Prostate gland (tissue), 2 donors: ENCODE results near the gene ARHGEF11. TPM values are rescaled to one million over a fixed set of nuclear protein-coding genes. Genes with fewer than 3 reads are reported as not detected.

Source experiments
- DNase-seq: peaks from one replicate; pipeline ENCODE4 v3.0.0-alpha.2; 2019; ENCODE audit warnings: low spot score
- H3K27ac ChIP-seq, 2 donors: fragments of 200-600 bp; sonication (generic); 2 replicates each; pipeline ENCODE4 v1.5.1; 2017 to 2019
- H3K27me3 ChIP-seq: fragments of 200-600 bp; sonication (generic); replicated peaks from 2 replicates; pipeline ENCODE4 v1.5.1; 2019; ENCODE audit not compliant: insufficient read depth
- H3K36me3 ChIP-seq, 2 donors: fragments of 200-600 bp; sonication (generic); 1 replicate in 1 of 2; 2 replicates in 1 of 2; pipeline versions ENCODE4 v1.5.1 to v1.8.1; 2017 to 2019
- H3K4me1 ChIP-seq: fragments of 200-600 bp; sonication (generic); replicated peaks from 2 replicates; pipeline ENCODE4 v1.5.1; 2019
- H3K4me3 ChIP-seq, 2 donors: fragments of 200-600 bp; sonication (generic); 2 replicates each; pipeline ENCODE4 v1.5.1; 2017 to 2019
- H3K9me3 ChIP-seq: fragments of 200-600 bp; sonication (generic); 2 replicates; pipeline ENCODE4 v1.5.1; 2017
- CTCF ChIP-seq, 4 experiments: fragments of 200-600 bp in 2 of 4; fragments of 450-650 bp in 2 of 4; sonication (generic) in 2 of 4; IDR thresholded peaks; 1 replicate in 3 of 4; 2 replicates in 1 of 4; pipeline ENCODE4 v1.5.1; 2016 to 2019; ENCODE audit warnings: antibody characterized with exemption in 4 of 4, mild to moderate bottlenecking in 2 of 4, moderate library complexity in 2 of 4
- POLR2A ChIP-seq: fragments of 450-650 bp; IDR thresholded peaks from one replicate; pipeline ENCODE4 v1.6.1; 2016; ENCODE audit warnings: antibody characterized with exemption, mild to moderate bottlenecking
- POLR2AphosphoS5 ChIP-seq: sonication (generic); formaldehyde crosslinking; IDR thresholded peaks from one replicate; pipeline ENCODE4 v1.6.1; 2017; ENCODE audit warnings: antibody characterized with exemption
- WGBS: methylation state at CpG from one replicate; pipeline ENCODE4 v1.1.5; 2018; 5-methylcytosine and 5-hydroxymethylcytosine counted together
- intact Hi-C: fragments of 100-400 bp; cut with DNase I; formaldehyde crosslinking; loops from one replicate; pipeline ENCODE4 v1.14.2; 2022
- total RNA-seq, 2 donors: library from RNA; depleted of rRNA; stranded (reverse); fragments of >200 nt; gene quantifications; one replicate each; pipeline ENCODE4 v1.1.0, GENCODE V29; 2016

ARHGEF11 gene
- total RNA-seq, 2 donors from 2014 or later: 38.3 to 92.6 TPM

GRCh38 chr1:156895455-156895812 lies 150.1 kb downstream of the ARHGEF11 start:
- H3K27me3 ChIP-seq: peaks cover 6% of the 10 kb centered on the region
- no peak for TF ChIP-seq CTCF (IDR thresholded peaks at IDR 0.05)
- no peak for TF ChIP-seq POLR2A
- TF ChIP-seq POLR2AphosphoS5: no peak
- peaks cover 3% of the 10 kb centered on the region for H3K4me1 ChIP-seq
- H3K36me3 ChIP-seq: no peaks in the 10 kb centered on the region
- H3K4me3 ChIP-seq: no peak overlapping the region
- no peak for DNase-seq
- 80% methylated on average over 4 of the region's 4 CpGs for WGBS
- peak overlapping the region; percentile 64 to 75 for H3K27ac ChIP-seq
- intact Hi-C loops: no loop called here
- H3K9me3 ChIP-seq: no peaks in the 10 kb centered on the region

DNA sequence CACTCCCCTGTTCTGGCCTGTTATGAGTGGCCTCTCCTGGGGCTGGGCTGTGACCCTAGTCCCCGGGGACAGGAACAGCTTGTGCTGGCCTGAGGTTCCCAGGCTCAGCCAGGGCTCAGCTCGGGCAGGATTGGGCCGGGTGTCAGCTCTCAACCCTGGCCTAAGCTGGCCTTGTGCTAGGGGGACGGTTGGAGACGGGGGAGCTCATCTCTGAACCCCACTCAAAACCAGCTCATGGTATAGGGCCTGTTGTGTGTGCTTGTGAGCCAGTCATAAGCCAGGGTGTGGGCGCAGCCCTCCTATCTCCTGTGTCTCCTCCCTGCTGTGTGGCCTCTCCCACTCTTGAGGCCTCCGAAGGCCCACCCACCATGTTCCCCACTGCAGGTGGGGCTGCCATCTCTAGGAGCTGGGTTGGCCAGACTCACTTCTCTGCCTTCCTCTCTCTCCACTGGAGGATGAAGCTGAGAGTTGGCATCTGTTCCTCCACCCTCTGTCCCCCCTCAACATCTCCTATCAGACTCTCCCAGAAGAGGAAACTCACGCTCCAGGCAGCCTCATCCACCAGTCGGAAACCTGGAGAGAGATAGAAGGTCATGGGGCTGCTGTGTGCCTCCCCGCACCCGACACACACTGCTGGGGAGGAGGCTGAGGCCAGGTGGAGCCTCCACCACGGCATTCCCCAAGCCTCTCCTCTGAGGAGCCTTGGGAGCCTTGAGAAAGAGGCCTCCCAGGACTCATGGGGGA lies 150.7 kb downstream of the ARHGEF11 start:
- peak overlapping the region; percentile 64 to 75 for H3K27ac ChIP-seq
- H3K27me3 ChIP-seq: peaks cover 2% of the 10 kb centered on the region
- 74% methylated on average over 12 of the region's 12 CpGs for WGBS
- TF ChIP-seq CTCF (IDR thresholded peaks at IDR 0.05) (no peak), POLR2AphosphoS5 (no peak), POLR2A (no peak)
- no peaks in the 10 kb centered on the region for H3K36me3 ChIP-seq
- H3K4me1 ChIP-seq: peaks cover 3% of the 10 kb centered on the region
- no peak overlapping the region for H3K4me3 ChIP-seq
- no peak for DNase-seq
- no peaks in the 10 kb centered on the region for H3K9me3 ChIP-seq
- intact Hi-C loops: no loop called here

DNA sequence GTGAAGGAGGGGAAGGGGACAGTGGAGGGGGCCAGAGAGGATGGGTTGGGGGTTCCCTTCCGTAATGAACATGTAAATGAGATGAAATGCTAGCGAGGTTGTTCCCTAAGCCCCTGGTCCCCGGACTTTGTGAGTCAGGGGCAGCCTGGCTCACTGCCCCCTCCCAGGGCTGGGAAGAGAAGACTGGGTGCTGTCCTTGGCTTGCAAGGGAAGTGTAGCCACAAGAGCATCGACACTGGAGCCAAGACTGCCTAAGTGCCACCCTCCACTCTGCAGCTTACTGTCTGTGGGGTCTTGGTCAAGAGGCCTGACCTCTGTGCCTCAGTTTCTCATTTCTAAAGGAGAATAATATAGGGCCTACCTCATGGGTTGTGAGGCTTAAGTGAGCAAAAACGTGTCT lies 151.5 kb downstream of the ARHGEF11 start:
- Histone ChIP-seq H3K4me3 (peak overlapping the region; percentile 16 to 23), H3K27ac (peak overlapping the region; percentile 64 to 75), H3K36me3 (no peaks in the 10 kb centered on the region), H3K27me3 (peaks cover 2% of the 10 kb centered on the region), H3K9me3 (no peaks in the 10 kb centered on the region), H3K4me1 (peaks cover 3% of the 10 kb centered on the region)
- intact Hi-C loops: no loop called here
- no peak for TF ChIP-seq POLR2A
- no peak for TF ChIP-seq POLR2AphosphoS5
- no peak for TF ChIP-seq CTCF (IDR thresholded peaks at IDR 0.05)
- DNase-seq: no peak
- WGBS: 49% methylated on average over 5 of the region's 5 CpGs

DNA sequence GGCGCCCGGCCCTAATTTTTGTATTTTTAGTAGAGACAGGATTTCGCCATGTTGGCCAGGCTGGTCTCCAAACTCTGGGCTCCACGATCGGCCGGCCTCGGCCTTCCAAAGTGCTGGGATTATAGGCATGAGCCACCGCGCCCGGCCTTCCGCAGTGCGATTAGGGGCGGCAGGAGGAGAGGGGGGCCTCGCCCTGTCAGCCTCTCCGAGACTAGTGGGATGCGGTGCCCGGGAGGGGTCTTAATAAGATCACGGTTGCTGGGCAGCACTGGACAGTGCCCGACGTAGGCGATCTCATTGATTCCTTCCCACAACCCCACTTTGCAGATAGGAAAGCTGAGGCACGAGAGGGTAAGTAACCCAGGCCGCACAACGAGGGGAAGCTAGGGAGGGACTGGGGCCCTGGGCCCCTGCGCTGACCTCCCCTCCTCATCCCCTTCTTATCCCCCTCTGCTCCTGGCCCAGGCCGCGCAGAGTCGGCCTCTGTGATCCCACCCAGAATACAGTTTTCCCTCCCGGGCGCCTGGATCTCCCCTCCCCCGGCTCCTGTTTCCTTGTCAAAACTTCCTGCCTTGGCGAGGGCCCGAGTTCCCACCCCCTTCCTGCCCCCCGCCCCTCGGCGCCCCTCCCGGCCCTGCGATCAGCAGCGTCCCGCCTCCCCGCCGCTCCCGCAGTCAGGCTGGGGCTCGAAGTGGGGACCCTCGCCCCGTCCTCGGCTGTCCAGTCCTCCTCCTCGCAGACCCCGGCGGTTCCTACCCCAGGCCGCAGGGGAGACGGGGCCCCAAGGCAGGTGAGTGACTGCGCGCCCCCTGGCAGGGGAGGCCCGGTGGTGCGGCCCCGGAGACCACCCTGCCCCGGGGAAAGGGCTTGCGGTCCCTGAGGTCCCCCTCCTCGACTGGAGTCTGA lies 152.2 kb downstream of the ARHGEF11 start, which contains the start of gene PEAR1:
Gene PEAR1, plus strand, starts transcription at position 671 of the 906 bp plus-strand sequence. CDS start 10,209 bp downstream, outside the sequence.
- peak within 1 kb of the TSS; percentile 64 to 75 for H3K27ac ChIP-seq
- no peaks in the 10 kb centered on the region for H3K9me3 ChIP-seq
- H3K27me3 ChIP-seq: peaks cover 2% of the 10 kb centered on the region
- no peak for TF ChIP-seq POLR2A
- no peak for TF ChIP-seq POLR2AphosphoS5
- TF ChIP-seq CTCF (IDR thresholded peaks at IDR 0.05): no peak
- H3K36me3 ChIP-seq: no peaks in the 10 kb centered on the region
- peak within 1 kb of the TSS; percentile 16 to 23 for H3K4me3 ChIP-seq
- H3K4me1 ChIP-seq: peaks cover 3% of the 10 kb centered on the region
- no peak for DNase-seq
- 13% methylated on average over 49 of the region's 60 CpGs for WGBS
- intact Hi-C loops: no loop called here
